ENCODE results near the gene ADAMTS4.

- no peak for TF ChIP-seq CTCF (IDR thresholded peaks at IDR 0.05)
- TF ChIP-seq POLR2A (IDR thresholded peaks at IDR 0.05) = no peak
These were observed 58.0 kb downstream of the ADAMTS4 start for GRCh38 chr1:161140755-161141400.

Measured in lower leg skin (tissue), 3 donors.